HG03060 (cell line): ENCODE results near the gene ZNF185.

Source experiments
- ATAC-seq: cut with Tn5 transposase; IDR thresholded peaks from one replicate; pipeline ENCODE4 v1.9.1; 2021; ENCODE audit warnings: low read depth, moderate number of reproducible peaks; ENCODE audit not compliant: unreplicated experiment

ZNF185 gene

DNA sequence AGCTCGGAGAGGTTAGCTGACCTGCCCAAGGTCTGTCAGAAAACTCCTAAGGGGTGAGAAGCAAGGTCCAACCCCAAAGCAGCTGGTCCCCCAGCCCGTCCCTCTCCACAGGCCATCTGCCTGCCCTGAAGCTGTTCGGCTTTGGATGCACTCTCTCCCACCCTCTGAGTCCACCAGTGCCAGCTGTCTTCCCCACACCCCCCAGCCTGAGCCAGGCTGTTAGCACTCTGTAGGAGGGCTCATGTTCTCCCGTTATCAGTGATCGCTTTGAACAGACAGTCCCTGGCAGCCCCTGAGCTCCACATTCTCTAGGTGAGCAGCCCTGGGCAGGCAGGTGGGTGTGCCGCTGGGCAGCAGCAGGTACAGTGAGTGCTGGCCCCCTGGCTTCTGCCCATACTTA, 16.0 kb downstream of the ZNF185 start:
- no peak for ATAC-seq

DNA sequence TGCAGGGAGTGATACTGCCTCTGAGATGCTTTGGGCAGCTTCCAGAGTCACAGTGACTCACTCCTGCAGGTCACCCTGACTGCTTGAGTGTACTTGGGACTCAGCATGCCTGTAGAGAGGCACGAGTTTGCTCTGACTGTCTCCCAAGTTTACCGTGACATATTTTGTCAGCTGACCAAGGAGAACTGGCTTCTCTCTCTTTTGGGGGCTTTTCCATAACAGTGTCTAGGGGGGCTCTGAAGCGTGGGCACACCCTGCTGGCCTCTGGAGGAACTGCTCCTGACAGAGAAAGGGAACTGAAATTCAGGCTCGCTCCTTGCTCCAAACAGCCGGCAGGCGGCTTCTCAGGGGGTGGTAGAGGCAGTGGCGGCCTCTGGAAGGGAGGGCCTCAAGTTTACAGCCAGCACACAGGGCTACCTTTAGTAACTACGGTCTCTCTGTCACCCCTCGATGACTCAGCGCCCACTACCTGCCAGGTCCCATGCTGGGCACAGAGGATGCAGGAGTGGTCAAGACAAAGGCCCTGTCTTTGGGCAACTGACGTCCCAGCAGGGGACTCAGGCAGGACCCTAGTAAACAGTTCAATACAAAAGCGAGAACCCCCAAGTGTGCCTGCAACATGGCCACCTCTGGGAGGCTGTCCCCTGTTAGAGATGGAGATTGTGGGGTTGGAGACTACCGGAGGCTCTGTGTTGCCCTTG, 17.8 kb downstream of the ZNF185 start:
- ATAC-seq, result peak; percentile 68

DNA sequence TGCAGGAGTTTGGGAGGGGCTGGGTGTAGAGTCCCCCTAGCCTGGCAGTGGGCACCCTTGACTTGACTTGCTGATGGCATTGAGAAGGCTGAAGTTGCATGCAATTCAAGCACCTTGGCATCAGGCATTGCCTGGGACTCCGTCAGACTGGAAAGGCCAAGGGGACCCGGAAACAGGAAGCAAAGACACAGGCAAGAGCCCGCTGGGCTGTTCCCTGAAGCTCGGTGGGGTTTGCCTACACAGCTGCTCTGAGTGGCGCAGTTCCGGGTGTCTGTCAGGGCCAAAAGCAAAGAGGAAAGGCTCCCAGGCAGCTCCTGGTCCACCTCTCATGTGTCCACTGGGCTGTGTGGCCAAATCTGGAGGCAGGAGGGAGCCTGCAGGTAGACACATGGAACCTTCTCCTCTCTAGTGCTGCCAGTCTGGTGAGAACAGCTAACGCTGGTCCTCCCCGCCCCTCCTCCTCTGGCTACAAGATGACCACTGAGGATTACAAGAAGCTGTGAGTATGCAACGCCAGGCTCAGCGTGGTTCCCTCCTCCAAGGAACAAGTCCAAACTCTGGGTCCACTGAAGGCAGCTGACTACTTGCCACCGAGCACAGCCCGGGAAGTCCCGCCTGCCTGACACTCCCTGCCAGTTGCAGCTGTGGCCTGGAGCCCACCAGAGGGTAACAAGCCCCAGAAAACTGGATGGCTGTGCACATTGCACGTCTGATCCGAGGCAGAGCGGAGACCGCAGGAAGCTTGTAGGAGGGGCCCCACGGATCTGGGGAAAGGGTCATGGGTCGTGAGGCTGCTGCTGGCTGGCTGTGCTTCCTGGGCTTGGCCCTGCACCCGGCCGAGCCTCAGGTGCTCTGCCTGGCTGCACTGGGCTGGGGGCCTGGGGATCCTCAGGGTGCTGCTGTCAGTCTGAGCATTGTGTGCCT, 20.1 kb downstream of the ZNF185 start:
- ATAC-seq, result no peak

DNA sequence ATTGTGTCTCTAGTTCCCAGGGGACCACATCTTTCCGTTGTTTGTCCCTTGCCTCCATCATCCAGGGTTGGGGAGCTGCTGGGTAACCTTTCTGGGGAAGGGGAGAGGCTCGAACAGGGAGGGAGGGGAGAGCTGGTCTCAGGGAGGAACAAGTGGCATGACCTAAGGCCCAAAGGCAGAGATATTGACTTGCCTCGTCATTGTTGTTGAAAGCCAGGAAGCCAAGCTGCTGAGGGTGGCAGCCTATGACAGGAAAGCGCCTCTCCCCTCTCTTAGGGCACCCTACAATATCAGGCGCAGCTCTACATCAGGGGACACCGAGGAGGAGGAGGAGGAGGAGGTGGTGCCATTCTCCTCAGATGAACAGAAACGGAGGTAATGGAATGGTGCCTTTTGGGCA, 20.8 kb downstream of the ZNF185 start:
- ATAC-seq, result no peak

DNA sequence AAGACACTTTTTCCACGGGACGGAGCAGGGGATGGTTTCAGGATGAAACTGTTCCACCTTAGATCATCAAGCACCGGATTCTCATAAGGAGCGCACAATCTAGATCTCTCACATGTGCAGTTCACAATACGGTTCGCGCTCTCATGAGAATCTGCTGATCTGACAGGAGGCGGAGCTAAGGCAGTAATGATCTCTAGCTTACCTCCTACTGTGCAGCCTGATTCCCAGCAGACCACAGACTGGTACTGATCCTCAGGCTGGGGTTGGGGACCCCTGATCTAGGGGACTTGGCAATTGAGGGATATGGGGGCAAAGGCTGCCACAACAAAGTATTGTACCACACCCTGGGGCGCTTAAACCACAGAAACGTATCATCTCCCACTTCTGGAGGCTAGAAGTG, 25.7 kb downstream of the ZNF185 start:
- no peak for ATAC-seq

DNA sequence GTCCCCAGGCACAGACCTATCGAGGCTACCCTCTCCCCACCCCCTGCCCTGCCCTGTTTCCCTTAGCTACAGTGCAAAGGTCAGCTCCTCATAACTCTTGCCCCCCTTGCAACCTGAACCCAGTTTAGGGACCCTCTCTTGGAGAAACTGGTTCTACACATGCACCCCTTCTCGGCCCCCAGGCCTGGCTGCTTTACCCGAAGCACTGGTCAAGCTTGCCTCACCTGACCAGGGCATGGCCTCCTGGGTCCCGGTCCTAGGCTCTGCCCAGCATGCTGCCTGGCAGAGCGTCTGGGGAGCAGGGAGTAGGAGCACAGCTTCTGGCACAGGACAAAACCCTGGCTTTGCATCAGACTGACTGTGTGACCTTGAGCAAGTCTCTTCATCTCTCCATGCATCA, 28.0 kb downstream of the ZNF185 start:
- no peak for ATAC-seq

DNA sequence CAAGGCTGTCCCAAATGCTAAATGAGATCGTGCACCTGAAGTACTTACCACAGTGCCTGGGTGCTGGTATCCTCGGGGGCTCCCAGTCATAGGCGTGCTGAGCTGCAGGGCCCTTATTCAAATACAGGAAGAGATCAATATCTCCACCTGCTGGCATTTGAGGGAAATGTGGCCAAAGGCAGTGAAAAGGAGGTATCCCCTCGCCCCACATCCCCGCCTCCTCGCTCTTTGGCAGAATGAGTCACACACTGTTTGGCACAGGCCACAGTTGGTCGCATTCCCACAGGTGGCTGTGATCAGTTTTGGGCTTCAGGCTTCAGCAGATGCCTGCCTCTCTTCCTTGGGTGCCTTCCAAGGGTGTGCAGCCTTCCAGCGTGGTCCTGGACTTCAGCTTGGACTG, 28.4 kb downstream of the ZNF185 start:
- peak; percentile 55 for ATAC-seq

DNA sequence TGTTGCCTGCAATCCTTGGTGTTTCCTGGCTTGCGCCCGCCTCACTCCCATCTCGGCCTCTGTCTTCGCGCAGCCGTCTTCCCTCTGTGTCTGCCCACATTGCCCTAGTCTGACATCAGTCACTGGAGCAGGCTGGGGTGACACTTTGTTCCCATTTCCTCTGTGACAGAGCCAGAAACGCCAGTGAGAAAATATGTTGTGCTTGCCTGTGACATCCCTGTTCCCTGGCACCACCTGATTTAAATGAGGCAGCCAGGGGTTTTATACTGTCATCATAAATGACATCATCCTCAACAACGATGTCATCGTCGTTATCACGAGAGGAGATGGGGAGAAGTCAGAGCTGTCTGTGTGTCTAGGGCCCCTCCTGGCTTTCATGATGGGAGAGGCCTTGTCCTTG, 29.1 kb downstream of the ZNF185 start:
- no peak for ATAC-seq

DNA sequence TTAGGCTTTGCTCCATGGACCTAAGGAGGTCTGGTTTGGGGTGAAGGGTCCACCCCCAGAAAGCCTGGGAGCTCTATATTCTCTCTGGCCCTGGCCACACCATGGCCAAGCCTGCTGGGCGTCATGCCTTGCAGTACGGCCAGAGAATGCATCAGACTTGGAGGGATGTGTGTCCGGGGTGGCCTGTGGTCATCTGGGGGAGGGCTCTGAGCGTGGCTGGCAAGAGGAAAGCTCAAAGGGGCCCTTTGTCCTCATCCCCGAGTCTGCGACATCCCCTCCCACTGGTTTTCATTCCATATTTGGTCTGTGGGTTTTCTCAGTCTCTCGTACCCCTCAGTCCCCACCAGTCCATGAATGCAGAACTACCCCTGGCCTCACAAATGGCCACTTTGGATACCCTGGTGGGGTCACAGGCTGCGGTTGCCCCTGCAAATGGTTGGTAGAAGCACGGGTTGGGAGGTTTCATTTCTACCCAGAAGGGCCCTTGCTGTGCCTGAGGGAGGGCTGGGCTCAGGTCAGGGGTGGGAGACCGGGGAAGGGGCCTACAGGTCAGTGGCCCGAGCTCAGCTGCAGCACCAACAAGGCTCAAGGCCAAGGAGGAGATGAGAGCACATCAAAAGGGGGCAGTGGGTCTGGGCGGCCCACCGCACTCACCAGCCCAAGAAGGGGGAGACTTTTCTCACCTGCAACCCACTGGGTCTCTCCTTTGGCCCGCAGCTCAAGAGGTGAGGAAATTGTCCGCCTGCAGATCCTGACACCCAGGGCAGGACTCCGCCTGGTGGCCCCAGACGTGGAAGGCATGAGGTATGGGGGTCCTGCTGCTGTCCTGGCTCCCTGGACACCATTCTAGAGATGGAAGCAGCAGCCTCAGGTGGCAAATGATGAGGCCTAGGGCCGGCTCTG, 30.2 kb downstream of the ZNF185 start:
- ATAC-seq, result no peak

DNA sequence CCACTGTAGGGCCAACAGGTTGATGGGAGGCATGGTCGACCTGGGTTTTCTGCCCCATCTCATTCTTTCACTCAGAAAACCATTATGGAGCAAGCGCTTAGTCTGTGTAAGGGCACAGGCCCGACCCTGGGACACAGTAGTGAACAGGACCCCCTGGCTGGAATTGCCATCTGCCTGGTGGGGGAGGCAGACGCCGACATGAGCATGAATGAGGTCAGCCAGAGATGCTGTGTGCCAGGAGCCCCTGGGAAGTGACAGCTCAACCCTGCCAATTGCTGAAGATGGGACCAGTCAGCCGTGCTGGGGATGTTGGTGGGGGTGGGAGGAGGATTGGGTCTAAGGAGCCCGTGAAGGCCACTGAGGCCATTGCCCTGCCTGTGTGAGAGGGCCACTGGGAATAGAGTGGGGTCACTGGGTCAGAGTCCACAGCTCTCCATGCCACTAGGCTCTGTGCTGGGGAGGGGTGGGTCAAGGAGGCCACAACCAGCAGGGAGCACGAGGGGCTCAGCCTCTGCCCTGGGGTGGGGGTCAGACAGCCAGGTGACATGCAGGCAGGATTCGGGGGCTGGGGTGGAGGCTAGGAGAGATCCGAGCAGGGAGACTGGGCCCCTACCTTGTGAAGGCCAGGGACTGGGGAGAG, 31.0 kb downstream of the ZNF185 start:
- ATAC-seq, result no peak

DNA sequence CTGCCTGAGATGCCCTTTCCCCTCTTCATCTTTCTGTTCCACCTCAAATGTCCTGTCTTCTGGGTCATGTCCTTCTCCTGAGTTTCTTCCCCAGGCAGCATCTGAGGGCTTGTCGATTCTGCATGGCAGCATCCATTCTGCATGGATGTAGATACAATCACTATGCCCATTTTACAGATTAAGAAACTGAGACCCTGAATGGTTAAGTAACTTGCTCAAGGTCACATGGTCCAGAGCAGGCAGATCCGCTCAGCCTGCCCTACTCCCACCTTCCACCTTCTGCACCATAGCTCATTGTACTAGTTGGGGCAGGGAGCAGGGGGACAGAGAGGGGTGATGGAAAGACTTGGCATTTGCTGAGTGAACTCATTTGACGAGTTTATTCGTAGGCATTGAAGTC, 32.0 kb downstream of the ZNF185 start:
- ATAC-seq, result no peak

DNA sequence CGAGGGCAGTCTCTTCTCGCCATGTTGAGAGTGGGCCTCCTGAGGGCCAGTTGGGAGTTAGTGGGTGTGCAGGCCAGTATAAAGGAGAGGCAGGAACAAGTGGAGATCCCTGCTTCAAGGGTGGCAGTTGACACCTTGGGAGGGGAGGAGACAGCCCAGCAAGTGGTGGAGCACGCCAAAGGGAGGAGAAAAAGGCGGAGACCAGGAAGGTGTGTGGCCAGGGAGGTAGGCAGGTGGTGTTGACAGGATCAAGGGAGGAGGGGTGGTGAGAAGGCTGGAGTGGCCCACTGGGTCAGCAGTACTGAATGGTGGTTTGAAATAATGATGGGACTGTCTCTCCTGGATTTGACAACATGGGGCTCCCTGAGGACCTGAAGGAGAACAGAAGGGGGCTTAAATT, 32.6 kb downstream of the ZNF185 start:
- ATAC-seq, result no peak

DNA sequence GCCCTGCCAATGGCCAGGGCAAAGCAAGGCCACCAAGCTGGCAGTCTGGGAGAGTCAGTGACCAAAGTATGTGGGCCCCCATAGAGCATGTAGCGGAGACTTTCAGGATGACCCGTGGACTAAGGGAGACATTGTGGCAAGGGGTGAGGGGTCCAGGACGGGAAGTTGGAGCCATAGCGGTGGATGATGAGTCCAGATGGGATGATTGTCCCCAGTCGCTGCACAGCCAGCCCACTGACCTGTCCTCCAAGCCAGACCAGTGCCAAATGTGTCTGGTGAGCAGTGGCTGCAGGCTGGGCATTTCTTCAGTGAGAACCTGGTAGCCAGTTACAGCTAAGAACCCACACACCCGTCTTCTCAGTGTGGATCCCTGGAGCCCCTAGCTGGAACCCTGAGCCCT, 34.3 kb downstream of the ZNF185 start:
- ATAC-seq, result no peak

DNA sequence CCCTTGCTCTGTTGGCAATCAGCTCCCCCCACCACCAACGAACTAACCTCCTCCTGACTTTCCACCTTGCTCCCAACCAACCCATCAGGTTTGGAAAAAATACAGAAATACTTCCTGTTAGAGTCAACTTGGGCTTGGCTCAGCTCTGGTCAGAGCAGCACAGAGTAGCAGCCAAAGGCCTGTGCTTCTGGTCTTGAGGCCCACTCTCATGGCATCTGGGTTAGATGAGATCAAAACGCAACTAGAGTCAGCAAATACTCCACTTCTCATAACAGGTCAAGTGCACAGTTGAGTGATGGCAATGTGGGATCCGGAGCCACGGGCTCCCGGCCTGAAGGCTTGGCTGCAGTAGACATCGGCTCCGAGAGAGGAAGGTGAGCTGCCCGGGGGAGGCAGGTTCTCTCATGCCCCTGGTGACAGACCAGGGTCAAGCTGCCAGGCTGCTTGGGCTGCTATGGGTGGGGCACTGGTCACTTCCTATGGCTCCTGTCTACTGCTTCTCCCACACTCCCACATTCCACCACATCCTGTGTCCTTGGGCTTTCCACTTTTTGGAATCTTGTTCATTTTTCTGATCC, 34.8 kb downstream of the ZNF185 start:
- no peak for ATAC-seq

DNA sequence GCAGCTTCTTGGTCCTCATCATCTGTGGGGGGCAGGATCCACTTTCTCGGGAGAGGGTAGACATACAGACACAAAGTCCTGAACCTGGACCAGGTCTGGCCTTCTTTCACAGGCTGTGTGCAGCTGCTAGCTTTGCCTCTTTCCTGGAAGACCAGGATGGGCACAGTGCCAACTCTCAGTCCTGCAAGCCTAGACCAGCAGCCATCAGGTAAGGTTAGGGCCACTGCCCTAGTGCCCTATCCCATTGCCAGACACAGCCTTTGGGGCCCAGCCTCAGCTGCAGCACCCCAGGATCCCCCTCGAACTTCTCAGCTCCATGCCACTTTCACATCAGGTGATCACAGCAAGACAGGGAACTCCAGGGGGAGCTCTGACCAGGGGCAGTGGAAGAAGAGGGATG, 38.4 kb downstream of the ZNF185 start:
- ATAC-seq, result no peak

DNA sequence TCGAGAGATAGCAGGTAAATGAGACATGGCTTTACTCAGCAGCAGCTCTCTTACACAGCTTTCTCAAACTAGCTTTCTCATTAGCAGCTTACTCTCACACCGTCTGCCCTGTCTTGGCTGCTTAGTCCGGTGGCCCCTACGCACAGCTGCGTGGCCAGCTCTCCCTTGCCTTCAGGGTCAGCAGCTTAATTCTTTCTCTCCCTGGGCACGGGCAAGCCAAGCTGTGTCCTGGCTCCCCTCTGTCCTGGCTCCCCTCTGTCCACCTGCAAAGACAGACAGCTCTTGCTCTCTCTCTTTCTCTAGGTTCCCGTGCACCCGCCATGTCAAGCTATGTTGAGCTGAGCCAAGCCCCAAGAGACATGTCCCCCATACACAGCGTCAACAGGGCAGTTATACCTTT, 39.4 kb downstream of the ZNF185 start:
- no peak for ATAC-seq

DNA sequence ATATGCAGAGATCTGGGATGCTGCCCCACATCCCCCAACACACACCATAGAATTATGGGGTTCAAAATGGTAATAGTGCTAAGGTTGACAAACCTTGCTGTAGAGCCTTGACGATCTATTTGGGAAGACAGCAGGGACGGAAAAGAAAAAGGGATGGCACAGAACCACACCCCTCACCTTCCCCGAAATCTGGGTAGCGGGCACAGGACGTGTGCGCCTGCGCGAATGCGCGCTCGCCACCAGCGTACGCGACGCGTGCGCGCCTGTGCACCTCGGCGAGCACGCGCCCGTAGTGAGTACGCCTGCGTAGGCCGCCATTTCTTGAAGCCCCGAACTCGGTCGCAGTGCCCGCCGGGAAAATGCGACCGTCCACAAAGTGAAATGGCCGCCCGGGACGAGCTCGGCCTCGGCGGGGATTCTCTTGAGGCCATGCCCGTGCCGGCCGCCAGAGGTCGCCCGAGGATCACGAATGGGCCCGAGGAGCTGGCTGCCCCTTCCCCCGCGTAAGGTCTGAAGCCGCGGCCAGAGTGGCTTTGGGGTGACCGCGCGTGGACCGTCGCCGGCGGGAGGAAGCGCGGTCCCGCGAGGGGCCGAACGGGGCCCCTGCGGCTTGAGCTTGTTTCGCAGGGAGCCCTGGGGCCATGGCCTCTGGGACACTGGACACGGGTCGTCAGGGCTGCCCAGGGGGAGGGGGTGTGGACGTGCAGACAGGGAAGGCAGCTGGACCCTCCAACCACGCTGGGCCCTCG, 43.6 kb downstream of the ZNF185 start:
- peak; percentile 90 for ATAC-seq

DNA sequence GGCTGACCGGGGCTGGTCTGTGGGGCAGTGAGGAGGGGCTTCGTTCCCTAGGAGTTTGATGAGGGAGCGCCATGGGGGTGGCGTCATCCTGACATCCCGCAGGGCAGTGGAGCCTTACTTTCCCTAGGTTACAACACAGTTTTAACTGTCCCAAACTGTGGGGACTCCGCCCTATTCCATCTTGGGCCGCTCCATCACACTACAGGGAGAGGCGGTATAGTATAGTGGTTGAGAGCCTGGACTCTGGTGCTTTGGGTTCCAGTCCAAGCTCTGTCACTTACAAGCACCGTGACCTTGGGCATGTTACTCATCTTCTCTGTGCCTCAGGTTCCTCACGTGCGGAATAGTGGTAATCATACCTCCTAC, 44.2 kb downstream of the ZNF185 start:
- no peak for ATAC-seq

DNA sequence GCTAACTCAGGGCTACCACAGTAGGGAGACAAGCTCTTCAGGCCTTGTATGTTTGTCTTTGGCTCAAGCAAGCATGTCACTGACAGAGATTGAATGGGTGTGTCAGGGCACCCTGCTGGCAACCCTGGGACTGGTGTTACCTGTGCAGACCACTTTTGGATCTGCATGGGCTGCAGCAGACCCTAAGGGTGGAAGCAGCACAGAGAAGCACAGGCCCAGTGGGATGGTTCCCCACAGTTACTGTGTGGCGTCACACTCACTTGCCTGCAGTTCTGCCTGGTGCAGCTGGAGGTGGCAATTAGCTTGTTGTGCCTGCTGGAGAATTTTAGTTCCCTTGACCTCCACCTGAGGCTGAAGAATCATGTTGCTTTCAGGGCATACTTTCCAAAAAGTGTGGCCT, 46.0 kb downstream of the ZNF185 start:
- no peak for ATAC-seq
